Parathyroid adenoma (tissue), 2 donors: Measurements from ENCODE around the gene UBE2E2.

ENCODE experiments used
- H2AFZ ChIP-seq: fragments of 300-600 bp; sonication (generic); one replicate; pipeline ENCODE4 v1.7.0; 2017; ENCODE audit warnings: antibody characterized with exemption, mild to moderate bottlenecking
- H3K27ac ChIP-seq: fragments of 300-600 bp; sonication (generic); one replicate; pipeline ENCODE4 v1.7.0; 2017
- H3K27me3 ChIP-seq: fragments of 300-600 bp; sonication (generic); one replicate; pipeline ENCODE4 v1.7.0; 2017; ENCODE audit warnings: low read length; ENCODE audit not compliant: control insufficient read depth, insufficient read depth
- H3K36me3 ChIP-seq: fragments of 300-600 bp; sonication (generic); one replicate; pipeline ENCODE4 v1.7.0; 2017; ENCODE audit warnings: low read length; ENCODE audit not compliant: control insufficient read depth, insufficient read depth
- H3K4me1 ChIP-seq: fragments of 300-600 bp; sonication (generic); one replicate; pipeline ENCODE4 v1.7.0; 2017; ENCODE audit warnings: control low read depth
- H3K4me2 ChIP-seq: fragments of 300-600 bp; sonication (generic); one replicate; pipeline ENCODE4 v1.7.0; 2017; ENCODE audit warnings: low read length
- H3K4me3 ChIP-seq: fragments of 300-600 bp; sonication (generic); one replicate; pipeline ENCODE4 v1.7.0; 2017; ENCODE audit warnings: low read depth, low read length
- H3K79me2 ChIP-seq: fragments of 300-600 bp; sonication (generic); one replicate; pipeline ENCODE4 v1.7.0; 2017; ENCODE audit warnings: control low read depth
- H3K9ac ChIP-seq: fragments of 300-600 bp; sonication (generic); one replicate; pipeline ENCODE4 v1.7.0; 2017; ENCODE audit warnings: mild to moderate bottlenecking
- H3K9me3 ChIP-seq: fragments of 300-600 bp; sonication (generic); one replicate; pipeline ENCODE4 v1.7.0; 2017; ENCODE audit warnings: low read length; ENCODE audit not compliant: control insufficient read depth
- TF ChIP-seq, protein P1 (sequence below): fragments of 300-600 bp; sonication (generic); IDR thresholded peaks from one replicate; pipeline ENCODE4 v1.7.0; 2017; ENCODE audit warnings: antibody characterized with exemption, mild to moderate bottlenecking
- donor health status: primary hyperparathyroidism.

UBE2E2 gene

DNA sequence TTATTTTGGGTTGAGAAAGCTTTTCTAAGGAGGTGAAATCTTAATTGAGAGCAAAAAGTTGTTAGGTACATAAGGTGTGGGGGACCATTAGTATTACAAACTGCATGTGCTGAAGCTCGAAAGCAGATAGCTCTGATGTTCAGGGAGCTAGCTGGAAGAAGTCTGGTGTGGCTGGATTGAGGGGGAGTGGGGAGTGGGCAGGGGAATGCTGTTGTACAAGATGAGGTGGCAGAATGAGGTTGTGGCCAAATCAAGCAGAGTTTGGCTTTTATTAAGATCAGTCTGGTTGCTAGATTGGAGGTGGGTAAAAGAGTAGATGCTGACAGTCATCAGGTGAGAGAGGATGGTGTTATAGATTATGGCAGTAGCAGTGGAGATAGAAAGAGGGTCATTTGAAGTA is 32.1 kb downstream of the UBE2E2 start:
- H3K4me1 ChIP-seq = no peaks in the 10 kb centered on the region
- H3K36me3 ChIP-seq = no peaks in the 10 kb centered on the region
- H3K4me3 ChIP-seq = no peak overlapping the region
- no peaks in the 10 kb centered on the region for H3K27me3 ChIP-seq
- no peaks in the 10 kb centered on the region for H3K9me3 ChIP-seq
- peaks cover 13% of the 10 kb centered on the region for H3K79me2 ChIP-seq
- no peak overlapping the region for H3K4me2 ChIP-seq
- TF ChIP-seq, protein P1, sequence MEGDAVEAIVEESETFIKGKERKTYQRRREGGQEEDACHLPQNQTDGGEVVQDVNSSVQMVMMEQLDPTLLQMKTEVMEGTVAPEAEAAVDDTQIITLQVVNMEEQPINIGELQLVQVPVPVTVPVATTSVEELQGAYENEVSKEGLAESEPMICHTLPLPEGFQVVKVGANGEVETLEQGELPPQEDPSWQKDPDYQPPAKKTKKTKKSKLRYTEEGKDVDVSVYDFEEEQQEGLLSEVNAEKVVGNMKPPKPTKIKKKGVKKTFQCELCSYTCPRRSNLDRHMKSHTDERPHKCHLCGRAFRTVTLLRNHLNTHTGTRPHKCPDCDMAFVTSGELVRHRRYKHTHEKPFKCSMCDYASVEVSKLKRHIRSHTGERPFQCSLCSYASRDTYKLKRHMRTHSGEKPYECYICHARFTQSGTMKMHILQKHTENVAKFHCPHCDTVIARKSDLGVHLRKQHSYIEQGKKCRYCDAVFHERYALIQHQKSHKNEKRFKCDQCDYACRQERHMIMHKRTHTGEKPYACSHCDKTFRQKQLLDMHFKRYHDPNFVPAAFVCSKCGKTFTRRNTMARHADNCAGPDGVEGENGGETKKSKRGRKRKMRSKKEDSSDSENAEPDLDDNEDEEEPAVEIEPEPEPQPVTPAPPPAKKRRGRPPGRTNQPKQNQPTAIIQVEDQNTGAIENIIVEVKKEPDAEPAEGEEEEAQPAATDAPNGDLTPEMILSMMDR = no peak
- no peak overlapping the region for H2AFZ ChIP-seq
- no peak overlapping the region for H3K27ac ChIP-seq
- no peak overlapping the region for H3K9ac ChIP-seq

DNA sequence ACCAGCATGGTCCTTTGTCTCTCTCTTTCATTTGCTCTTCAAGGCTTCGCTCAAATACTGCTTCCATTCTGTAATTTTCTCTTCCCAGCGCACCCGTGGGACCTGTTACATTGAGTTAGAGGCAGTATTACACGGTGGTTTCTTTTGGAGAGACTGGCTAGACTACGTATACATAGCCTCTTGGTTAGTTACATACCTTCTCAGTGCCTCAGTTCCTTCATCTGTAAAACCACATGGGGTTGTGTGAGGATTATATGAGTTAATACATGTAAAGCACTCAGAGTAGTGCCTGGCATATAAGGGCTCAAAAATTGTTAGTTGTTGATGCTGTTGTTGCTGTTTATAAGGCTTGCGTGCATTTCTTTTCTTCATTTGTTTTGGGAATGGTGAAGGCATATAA is 33.8 kb downstream of the UBE2E2 start:
- TF ChIP-seq, protein P1 = no peak
- Histone ChIP-seq H3K9ac (no peak overlapping the region), H3K27me3 (no peaks in the 10 kb centered on the region), H3K4me2 (no peak overlapping the region), H3K79me2 (peaks cover 3% of the 10 kb centered on the region), H2AFZ (no peak overlapping the region), H3K36me3 (no peaks in the 10 kb centered on the region), H3K9me3 (no peaks in the 10 kb centered on the region), H3K27ac (no peak overlapping the region), H3K4me3 (no peak overlapping the region), H3K4me1 (no peaks in the 10 kb centered on the region)

DNA sequence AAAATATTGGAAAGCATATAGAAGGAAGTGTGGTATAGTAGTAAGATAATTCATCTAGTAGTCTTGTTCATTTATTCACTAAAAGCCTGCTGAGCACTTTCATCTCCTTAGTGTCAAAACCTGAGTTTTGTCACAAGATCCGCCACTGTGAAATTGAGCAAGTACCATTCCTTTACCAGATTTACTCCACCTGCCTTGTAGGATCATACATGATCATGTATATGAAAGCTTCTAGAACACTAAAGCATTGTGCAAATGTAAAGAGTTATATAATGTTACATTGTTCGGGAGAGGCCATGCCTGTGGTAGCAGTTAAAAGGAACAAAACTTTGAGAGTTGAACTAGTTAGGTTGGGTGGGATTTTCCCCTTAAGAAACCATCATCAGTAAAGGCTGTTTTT is 35.0 kb downstream of the UBE2E2 start:
- Histone ChIP-seq H3K4me3 (no peak overlapping the region), H3K9ac (no peak overlapping the region)
- TF ChIP-seq, protein P1 = no peak

DNA sequence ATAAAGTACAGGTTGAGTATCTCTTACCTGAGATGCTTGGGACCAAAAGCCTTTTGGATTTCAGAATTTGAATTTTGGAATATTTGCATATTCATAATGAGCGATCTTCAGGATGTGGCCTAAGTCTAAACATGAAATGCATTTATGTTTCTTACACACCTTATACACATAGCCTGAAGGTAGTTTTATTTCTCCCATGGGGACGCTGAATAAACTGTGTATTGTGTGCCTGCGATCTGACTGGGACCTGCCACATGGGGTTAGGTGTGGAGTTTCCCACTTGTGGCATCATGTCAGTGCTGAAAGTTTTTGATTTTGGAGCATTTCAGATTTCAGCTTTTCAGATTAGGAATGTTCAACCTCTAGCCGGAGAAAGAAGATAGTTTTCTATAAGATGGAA is 35.5 kb downstream of the UBE2E2 start:
- H3K4me2 ChIP-seq = no peak overlapping the region
- no peak overlapping the region for H3K27ac ChIP-seq
- TF ChIP-seq, protein P1 = no peak
- peaks cover 3% of the 10 kb centered on the region for H3K79me2 ChIP-seq
- H3K9ac ChIP-seq = no peak overlapping the region
- no peaks in the 10 kb centered on the region for H3K4me1 ChIP-seq
- H3K36me3 ChIP-seq = no peaks in the 10 kb centered on the region
- no peaks in the 10 kb centered on the region for H3K27me3 ChIP-seq
- no peaks in the 10 kb centered on the region for H3K9me3 ChIP-seq
- no peak overlapping the region for H2AFZ ChIP-seq
- no peak overlapping the region for H3K4me3 ChIP-seq

More for the DNA sequence above, 35.0 kb downstream of the UBE2E2 start:
- Histone ChIP-seq H3K36me3 (no peaks in the 10 kb centered on the region), H3K27ac (no peak overlapping the region), H3K9me3 (no peaks in the 10 kb centered on the region), H3K79me2 (peaks cover 3% of the 10 kb centered on the region), H2AFZ (no peak overlapping the region), H3K27me3 (no peaks in the 10 kb centered on the region), H3K4me1 (no peaks in the 10 kb centered on the region), H3K4me2 (no peak overlapping the region)

DNA sequence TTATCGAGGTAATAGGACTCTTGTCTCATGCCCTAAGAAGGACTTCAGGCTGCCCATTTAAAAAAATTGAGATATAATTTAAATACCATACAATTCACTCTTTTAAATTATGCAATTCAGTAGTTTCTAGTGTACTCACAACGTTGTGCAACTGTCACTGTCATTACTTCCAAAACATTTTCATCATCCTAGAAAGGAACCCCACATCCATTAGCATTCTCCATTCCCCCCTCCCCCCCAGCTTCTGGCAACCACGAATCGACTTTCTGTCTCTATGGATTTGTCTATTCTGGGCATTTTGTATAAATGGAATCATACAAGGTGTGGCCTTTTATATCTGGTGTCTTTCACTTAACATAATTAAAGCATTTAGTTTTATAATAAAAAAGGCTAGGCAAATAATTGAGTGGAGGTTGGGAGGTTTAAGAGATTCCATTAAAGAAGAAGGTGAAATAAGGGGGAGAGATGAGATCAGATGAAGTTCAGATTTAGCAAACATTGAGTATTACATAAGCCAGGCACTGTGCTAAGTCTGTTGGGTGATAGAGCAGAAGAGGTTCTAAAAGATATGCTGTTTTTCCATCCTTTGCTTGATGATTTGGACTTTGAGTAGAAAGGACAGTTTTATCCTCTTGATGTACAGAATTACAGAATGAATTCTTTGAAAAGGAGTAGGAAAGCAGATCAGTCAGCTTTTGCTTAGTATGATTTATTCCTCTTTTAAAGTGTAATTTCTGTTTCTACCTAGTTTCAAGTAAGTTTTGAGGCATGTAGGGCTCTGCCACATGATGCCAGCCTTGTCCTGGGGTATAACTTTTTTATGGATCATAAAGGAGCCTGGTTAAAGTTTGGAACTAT is 36.3 kb downstream of the UBE2E2 start:
- Histone ChIP-seq H3K4me3 (no peak overlapping the region), H3K9me3 (no peaks in the 10 kb centered on the region), H3K79me2 (peaks cover 3% of the 10 kb centered on the region), H3K4me1 (no peaks in the 10 kb centered on the region), H3K9ac (no peak overlapping the region), H3K36me3 (no peaks in the 10 kb centered on the region), H3K4me2 (no peak overlapping the region), H2AFZ (no peak overlapping the region), H3K27ac (no peak overlapping the region), H3K27me3 (no peaks in the 10 kb centered on the region)
- TF ChIP-seq, protein P1 = no peak
